NCI-H526 treated with DMSO at 0.1 percent for 48 hours (cell line): ENCODE data around the gene MAFF.
"Not testable (repeated sequence)": the region's sequence is repeated elsewhere in the genome, so short reads cannot be mapped to it uniquely, and the experiment has no call there.

Experiments used
- DNase-seq: peaks from one replicate; lab custom pipeline; 2025; lab: John Stamatoyannopoulos, UW

Gene MAFF

GRCh38 chr22:38177571-38177925, 24.2 kb upstream of the MAFF start:
- DNase-seq: not testable (repeated sequence)

GRCh38 chr22:38177926-38178604, 23.7 kb upstream of the MAFF start:
- DNase-seq: no peak

- not testable (repeated sequence) for DNase-seq
Measured at GRCh38 chr22:38178605-38178937, 23.2 kb upstream of the MAFF start.

- no peak for DNase-seq
Measured at GRCh38 chr22:38180841-38181452, 20.8 kb upstream of the MAFF start.

DNA sequence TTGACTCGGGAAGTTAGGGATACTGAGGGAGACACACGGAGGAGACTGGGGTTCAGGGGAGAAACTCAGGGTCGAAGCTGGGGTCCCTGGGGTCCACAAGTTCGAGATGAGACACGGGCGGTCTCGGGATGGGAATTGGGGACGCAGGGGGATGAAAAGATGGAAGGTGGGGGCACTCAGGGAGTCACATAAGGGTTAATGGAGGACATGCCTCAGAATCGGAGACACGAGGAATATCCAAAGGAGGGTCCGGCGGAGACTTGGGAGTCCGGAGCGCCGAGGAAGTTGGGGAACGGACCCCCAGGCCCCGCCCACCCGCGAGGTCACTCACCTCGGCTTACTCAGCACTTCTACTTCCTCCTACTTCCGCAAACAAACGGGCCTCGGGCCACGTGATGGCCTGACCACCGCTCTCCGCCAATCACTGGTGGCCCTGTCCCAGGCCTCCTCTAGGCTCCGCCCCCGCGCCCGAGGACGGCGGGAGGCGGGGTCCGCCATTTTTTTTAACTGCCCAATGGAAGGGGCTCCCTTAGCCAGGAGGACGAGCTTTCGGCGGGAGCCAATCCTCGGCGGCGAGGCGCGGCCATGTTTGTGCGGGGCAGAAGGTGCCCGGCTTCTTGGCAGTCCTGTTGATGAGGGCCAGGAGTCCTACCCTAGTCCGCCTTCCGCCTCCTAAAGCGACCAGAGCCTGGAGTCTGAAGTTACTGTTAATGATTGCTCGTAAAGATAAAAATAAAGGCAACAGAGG, 20.2 kb upstream of the MAFF start, which contains the start of gene PLA2G6:
Gene PLA2G6 (minus strand): TSS at position 378 of the 748 bp plus-strand sequence. CDS start 12,404 bp downstream, outside the sequence.
- DNase-seq: peak; percentile 95

GRCh38 chr22:38184788-38185187, 17.0 kb upstream of the MAFF start:
- DNase-seq: no peak

DNA sequence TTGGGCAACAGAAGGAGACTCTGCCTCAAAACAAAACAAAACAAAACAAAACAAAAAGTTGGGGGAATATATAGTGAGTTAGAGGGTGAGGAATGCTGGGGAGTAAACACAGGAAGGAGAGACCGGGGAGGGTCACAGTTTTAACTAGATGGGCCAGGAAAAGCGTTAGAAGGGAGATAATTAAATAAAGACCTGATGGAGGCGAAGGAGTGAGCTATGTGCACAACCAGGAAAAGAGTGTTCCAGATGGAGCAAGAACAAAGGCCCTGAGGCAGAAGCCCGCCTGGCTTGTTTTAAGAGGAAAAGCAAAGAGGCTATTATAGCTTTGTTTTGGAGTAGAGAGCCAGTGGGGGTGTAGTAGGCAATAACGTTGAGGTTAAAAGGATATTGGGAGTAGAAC, 15.4 kb upstream of the MAFF start:
- no peak for DNase-seq

GRCh38 chr22:38187413-38188212, 14.2 kb upstream of the MAFF start:
- no peak for DNase-seq

DNA sequence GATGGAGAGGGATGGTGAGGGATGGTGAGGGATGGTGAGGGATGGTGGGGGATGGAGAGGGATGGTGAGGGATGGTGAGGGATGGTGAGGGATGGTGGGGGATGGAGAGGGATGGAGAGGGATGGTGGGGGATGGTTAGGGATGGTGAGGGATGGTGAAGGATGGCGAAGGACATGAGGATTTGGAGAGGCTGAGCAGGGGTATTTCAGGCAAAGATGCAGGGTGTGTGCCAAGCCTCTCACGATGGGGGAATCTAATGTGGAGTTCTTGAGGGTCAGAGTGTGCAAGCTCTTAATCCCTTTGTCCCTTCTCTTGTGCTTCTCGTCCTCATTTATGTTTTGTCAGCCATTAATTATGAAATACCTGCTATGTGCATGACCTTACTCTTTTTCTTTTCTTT, 12.7 kb upstream of the MAFF start:
- DNase-seq: no peak

GRCh38 chr22:38190581-38190980, 11.2 kb upstream of the MAFF start:
- no peak for DNase-seq

- no peak for DNase-seq
Measured at GRCh38 chr22:38191055-38191454, 10.7 kb upstream of the MAFF start.

- no peak for DNase-seq
Measured at GRCh38 chr22:38191731-38192474, 9.9 kb upstream of the MAFF start.

DNA sequence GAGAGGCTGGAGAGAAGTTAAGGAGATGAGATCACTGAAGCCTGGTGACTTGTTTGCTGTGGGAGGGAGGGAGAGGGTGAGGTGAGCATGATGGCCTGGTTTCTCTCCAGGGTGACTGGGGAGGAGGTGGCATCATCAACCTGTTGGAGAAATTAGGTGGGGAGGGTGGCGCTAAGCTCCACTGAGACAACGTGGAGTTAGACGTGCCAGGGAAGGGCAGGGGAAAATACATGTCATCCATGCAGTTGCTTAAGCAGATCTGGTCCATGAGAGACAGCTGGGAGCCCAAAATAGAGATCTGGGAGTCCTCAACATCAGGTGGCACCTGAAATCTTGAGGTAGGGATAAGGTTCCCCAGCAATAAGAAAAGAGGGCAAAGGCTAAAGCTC, 9.3 kb upstream of the MAFF start:
- no peak for DNase-seq

- DNase-seq: no peak
Measured at GRCh38 chr22:38193580-38193979, 8.2 kb upstream of the MAFF start.

DNA sequence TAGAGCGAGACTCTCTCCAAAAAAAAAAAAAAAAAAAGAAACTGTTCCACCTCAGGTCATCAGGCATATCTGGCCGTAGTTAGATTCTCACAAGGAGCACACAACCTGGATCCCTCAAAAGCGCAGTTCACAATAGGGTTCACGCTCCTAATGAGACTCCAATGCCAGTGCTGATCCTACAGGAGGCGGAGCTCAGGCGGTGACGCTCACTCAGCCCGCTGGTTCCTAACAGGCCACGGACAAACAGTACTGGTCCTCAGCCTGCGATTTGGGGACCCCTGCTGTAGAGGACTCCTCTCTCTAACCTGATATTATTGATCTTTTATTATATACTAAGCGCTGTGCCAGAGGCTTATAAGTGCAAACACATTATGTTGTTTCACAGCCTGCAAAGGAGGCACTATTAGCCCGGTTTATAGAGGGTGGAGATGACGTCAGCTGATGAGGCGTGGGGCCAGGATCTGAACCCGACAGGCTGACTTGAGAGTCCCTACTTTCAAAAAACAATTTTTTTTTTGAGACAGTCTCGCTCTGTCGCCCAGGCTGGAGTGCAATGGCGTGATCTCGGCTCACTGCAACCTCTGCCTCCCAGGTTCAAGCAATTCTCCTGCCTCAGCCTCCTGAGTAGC, 4.9 kb upstream of the MAFF start:
- no peak for DNase-seq

DNA sequence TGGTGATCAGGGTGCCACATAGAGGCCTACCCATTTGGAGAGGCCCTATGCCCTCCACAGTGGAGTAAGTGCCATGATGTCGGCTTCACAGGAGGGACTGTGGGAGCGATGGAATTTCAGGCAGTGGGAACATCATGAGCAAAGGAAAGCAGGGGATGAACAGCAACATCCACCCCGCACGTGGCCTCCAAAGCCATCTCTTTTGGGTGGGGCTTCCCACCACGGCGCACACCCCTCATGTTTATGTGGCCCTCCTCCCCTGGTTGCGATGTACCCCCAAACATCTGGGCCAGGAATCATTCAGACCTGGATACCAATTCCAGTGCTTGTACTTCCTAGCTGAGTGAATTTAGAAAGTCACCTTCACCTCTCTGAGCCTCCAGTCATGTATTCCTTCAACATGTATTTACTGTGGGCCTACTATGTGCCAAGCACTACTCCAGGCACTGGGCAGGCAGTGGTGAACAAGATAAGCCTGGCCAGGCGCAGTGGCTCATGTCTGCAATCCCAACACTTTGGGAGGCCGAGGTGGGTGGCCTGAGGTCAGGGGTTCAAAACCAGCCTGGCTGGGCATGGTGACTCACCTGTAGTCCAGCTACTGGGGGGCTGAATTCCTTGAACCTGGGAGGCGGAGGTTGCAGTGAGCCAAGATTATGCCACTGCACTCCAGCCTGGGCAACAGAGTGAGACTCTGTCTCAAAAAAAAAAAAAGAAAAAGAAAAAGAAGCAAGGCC, 1.8 kb upstream of the MAFF start:
- DNase-seq: no peak

DNA sequence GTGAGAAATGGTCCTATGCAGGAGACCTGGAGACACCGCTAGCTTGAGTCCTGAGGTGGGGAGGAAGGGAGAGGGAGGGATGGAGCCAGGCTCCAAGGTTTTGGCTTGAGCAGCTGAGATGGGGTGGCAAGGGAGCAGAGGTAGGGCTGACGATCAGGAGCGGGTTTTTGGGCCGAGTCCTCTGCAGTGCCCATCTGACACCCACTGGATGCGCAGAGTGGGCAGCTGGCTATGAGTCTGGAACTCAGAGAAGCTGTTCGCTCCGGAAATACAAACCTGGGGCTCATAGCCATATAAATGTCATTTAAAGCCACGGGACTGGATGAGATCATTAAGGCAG, 453 bp upstream of the MAFF start:
- no peak for DNase-seq

GRCh38 chr22:38202437-38203089, 769 bp downstream of the MAFF start:
- peak; percentile 14 for DNase-seq

DNA sequence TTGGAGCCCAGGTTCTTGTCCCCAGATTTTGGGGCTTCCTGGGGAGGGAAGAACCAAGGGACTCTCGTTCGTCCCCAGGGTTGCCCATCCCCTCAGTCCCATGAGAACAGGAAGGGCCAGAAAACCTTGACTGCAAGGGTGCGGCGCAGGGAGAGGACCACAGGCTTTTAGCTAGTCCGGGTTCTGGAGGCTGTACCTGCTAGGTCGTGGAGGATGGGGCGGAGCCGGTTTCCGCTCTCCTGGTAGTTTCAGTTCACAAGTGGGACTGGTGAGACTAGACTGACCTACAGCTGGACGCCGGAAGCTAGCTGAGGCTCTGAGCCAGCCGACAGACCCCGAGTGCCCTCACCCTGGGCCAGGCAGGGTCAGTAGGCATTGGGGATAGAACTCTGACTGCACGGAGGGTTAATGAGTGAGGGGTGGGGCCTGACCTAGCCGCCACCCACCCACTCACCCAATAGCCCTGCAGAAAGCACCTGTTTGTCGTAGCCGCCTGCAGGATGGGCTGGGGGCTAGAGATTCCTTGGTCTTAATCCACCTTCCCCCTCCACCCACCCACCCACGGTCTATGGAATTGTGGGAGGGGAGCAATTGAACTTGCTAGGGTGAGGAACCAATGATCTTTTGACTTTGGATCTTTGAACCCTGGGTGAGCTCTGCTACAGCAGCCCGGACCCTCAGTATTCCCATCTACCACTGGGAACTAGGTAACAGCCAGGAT, 1.5 kb downstream of the MAFF start:
- DNase-seq: no peak
